HG03060 (cell line): ENCODE results near the gene MAK.
A peak's percentile ranks its signal among the peaks of the same experiment; 100 is the strongest.
"Not testable (repeated sequence)": the region's sequence is repeated elsewhere in the genome, so short reads cannot be mapped to it uniquely, and the experiment has no call there.

Source experiments
- ATAC-seq: cut with Tn5 transposase; IDR thresholded peaks from one replicate; pipeline ENCODE4 v1.9.1; 2021; ENCODE audit warnings: low read depth, moderate number of reproducible peaks; ENCODE audit not compliant: unreplicated experiment

Gene MAK

DNA sequence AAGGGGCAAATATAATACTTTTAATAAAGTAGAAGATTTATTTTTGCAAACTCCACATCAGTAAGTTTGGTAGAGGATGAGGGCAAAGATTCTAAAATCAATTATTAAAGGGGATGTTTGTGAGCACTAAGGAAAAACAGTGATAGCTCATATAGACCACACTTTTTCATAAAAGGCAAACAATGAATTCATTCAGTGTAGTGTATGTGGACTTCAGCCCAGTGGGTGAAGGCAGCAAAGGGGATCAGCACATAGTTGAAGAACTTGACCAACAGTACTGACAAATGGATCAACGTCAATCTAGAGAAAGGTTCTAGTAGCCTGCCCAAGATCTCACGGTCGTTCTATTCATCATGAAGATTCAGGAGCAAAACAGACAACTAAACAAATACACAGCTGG, 45.3 kb downstream of the MAK start:
- ATAC-seq = no peak

GRCh38 chr6:10792101-10792500, 46.2 kb downstream of the MAK start:
- no peak for ATAC-seq

DNA sequence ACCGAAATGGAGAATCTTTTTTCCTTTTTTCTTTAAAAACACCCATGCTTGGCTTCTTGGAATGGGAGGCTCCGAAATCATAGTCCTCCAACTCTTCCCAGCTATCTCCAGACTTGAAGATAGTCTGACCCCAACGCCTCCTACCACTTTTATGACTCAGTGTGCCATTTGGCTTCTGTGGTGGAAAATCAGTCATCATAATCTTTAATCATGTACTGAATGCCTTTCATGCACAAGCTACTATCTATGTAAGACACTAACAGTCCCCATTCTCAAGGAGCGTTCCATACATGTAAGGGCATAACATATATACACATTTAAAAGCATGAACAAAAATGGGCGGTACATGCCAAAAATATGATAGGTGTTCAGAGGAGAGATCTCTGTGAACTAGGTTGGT, 46.7 kb downstream of the MAK start:
- ATAC-seq = no peak

DNA sequence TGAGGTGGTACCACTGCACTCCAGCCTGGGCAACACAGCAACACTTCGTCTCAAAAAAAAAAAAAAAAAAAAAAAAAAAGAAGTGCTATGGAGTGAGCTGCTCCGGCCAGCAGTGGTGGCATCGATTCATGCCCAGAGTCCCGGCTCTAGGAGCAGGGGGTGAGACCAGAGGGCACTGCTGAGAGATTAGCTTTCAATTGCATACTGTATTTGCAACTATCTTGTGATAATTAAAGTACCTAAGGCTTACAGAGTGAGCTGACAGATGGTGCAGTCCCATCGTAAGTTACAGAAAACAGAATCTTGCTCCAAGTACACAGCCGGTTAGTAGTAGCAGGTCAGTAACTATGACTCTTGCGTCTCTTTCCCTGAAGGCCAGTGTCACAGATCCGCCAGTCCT, 59.3 kb downstream of the MAK start:
- ATAC-seq = no peak

DNA sequence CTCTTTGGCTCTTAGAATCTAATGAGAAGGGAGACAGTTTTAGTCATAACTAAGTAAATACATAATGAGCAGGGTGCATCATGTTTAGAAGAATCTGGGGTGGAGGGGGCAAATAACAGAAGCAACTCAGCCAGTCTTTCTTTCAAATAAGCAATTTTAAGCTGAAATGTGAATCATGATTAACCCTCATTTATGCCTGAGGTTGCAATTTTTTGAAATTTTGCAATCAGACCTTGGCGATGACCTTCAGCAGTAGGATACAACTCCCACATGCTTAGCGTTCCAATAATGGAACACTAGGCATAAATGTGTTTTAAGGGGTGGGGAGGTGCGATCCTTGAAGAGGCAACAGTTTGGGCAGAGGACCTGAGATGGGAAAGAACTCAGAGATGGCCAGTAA, 60.1 kb downstream of the MAK start:
- no peak for ATAC-seq

- no peak for ATAC-seq
Observed at GRCh38 chr6:10771371-10771894, 66.9 kb downstream of the MAK start.

DNA sequence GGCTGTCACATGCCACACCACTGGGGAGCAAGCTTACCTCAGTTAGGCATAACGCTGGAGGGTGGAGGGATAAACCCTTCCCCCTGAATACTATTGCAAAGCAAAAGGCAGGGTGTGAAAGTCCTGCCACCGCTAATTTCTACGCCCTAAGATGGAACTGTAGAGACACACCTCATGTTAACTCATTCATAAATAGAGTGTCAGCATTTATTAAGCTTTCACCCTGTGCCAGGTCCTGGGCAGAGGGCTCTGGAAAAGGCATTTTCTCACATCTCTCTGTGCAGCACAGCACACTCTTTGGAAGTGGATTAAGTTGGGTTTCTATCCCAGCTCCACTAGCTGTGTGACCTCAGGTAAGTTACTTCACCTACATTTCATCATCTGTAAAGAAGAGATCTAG, 68.9 kb downstream of the MAK start:
- ATAC-seq = no peak

- no peak for ATAC-seq
Observed at GRCh38 chr6:10763006-10763405, 75.3 kb downstream of the MAK start.

GRCh38 chr6:10759884-10760329, 78.4 kb downstream of the MAK start:
- no peak for ATAC-seq

- no peak for ATAC-seq
Observed at GRCh38 chr6:10759312-10759839, 79.0 kb downstream of the MAK start.

DNA sequence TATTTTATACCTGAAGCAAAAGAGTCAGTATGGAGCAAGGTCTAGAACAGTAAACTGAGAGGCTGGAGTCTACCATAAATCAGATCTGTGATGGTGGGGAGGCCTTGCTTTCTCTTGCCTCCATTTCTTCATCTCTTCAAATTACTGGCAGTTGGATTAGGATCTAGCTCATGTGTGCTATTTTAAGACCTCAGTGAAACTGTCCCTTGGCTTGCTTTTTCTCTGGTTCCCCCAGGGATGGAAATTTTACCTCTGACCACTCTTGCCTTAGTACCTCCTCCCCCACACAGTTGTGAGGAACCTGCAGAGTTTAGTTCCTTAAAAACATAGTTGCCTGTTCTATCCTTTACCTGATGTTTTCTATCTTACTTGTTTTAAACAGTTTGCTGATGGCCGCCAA, 82.3 kb downstream of the MAK start:
- ATAC-seq = no peak

DNA sequence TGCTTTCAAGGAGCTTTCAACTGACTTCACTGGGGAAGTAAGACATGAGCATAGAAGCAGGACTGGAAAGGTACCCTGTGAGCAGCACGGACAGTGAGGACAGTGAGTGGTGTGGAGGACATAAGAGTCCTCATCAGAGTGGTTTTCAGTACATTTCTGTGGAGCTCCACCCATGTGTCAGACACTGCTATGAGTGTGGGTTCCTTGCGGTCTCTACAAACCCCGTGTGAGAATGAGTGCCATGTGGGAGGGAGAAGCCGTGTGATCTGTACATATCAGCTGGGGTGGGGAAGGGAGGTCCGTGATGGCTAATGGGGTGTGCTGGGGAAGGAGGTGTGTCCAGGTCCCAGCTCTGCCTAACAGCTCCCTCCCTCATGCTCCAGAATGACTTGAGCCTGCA, 86.6 kb downstream of the MAK start:
- not testable (repeated sequence) for ATAC-seq

GRCh38 chr6:10750568-10750967, 87.8 kb downstream of the MAK start:
- not testable (repeated sequence) for ATAC-seq

DNA sequence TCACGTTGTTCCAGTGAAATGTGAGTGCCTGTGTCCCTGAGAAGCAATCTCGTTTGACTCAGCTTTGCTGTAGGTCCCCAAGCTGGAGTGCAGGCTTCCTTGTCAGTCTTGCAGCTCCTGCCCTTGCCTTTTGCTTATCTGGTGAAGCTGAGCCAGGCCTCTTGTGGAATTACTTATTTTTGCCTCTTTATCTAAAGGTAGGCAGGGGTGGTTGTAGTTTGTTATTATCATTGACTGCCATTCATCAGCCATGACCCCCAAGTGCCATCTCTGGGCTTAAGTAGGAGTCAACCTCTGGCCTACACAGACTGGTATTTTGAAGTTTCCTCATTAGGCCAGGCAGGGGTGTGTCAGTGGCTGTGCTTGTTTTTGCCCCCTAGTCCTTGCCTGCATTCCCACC, 88.6 kb downstream of the MAK start:
- no peak for ATAC-seq

DNA sequence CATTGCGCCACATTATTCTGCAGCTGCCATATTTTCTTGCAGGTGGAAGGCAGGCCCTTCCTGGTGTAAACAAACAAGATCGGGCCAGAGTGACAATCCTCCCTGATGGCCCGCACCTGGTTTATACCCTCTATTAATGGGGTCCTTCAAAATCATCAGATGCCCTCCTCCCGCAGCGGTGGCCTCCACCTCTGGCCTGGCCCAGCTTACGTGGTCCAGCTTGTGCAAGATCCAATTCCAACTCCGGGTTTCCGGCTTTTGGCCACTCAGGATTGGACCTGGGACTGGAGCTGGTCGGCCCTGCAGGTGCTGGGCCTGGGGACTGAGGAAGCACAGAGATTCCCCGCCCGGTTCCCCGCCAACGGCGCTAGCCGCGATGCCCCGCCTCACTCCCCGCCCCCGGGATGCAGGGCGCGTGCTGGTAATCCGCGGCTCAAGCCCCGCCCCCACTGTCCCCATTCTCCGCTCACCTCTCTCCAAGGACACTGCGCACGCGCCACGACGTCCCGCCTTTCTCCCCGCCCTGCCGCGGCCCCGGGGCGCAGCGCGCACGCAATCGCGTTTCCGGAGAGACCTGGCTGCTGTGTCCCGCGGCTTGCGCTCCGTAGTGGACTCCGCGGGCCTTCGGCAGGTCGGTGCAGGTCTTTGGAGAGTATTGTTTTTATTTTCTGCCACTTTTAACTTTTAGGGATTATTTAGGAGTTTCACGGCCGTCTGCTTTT, 90.9 kb downstream of the MAK start, which contains the start of gene TMEM14B:
TMEM14B (plus strand) TSS at position 555 of the 722 bp plus-strand sequence. CDS start 1,441 bp downstream, outside the sequence.
- ATAC-seq = peak; percentile 88

GRCh38 chr6:10746915-10747250, 91.5 kb downstream of the MAK start:
- ATAC-seq = no peak

DNA sequence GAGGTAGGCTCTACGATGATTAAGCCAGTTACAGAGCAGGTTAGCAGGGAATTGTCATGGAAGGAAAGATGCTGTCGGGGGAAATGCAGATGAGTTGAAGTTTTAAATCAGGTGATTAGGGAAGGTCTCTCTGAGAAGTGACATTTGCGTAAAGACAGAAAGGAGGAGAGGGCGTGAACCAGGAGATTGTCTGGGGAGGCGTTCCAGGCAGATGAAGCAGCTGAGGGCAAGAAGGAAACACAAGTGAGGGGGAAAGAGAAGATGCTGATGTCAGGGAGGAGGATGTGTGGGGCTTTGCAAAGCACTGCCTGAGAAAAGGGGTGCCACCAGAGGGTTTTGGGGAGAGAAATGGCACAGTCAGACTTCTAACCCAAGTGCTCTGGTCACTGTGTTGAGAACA, 93.2 kb downstream of the MAK start:
- no peak for ATAC-seq

DNA sequence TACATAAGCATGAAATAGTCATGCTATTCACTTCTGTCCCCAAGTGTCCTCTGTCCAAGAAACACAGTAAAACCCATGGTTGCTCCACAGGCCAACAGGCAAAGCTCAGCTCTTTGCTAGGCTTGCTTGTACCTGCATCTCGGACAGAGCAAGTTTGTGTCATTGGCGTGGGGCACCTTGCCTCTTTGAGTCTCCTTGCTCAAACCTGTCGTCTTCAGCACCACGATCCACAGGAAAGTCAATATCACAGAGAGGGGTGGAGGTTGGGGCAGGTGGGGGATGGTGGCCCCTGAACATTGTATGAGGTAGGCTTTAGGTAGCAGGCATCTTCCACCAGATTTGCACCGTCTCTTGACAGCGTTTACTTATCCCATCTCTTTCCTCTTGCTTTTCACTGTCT, 94.8 kb downstream of the MAK start:
- ATAC-seq = no peak

DNA sequence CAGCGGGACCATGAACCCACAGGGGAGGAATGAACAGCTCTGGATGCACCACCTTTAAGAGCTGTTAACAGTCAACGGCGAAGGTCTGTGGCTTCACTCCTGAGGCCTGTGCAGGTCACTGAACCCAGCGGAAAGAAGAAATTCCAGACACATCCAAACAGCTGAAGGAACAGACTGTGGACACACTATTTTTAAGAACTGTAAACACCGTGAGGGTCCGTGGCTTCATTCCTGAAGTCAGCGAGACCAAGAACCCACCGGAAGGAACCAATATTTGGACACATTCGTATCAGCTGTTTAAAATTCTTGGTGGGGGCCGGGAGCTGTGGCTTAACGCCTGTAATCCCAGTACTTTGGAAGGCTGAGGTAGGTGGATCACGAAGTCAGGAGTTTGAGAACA, 96.1 kb downstream of the MAK start:
- ATAC-seq = no peak

DNA sequence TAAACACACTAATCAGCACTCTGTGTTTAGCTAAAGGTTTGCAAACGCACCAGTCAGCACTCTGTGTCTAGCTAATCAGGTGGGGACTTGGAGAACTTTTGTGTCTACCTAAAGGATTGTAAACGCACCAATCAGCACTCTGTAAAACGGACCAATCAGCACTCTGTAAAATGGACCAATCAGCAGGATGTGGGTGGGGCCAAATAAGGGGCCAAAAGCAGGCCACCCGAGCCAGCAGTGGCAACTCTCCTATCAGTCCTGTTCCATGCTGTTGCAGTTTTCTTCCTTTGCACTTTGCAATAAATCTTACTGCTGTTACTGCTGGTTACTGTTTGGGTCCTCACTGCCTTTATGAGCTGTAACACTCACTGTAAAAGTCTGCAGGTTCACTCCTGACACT, 96.7 kb downstream of the MAK start:
- ATAC-seq = not testable (repeated sequence)

- no peak for ATAC-seq
Observed at GRCh38 chr6:10740061-10740460, 98.3 kb downstream of the MAK start.

GRCh38 chr6:10736731-10737130, 101.6 kb downstream of the MAK start:
- no peak for ATAC-seq
